ENCODE data around the gene STXBP3. TPM values are rescaled to one million over a fixed set of nuclear protein-coding genes. Genes with fewer than 3 reads are reported as not detected.

STXBP3 gene
- total and polyA plus RNA-seq, 9 of the 15 experiments (the other 6 are each of a cell fraction or from before 2014, with no cell fraction given): 32.5 to 52.5 (median 39.2) TPM

DNA sequence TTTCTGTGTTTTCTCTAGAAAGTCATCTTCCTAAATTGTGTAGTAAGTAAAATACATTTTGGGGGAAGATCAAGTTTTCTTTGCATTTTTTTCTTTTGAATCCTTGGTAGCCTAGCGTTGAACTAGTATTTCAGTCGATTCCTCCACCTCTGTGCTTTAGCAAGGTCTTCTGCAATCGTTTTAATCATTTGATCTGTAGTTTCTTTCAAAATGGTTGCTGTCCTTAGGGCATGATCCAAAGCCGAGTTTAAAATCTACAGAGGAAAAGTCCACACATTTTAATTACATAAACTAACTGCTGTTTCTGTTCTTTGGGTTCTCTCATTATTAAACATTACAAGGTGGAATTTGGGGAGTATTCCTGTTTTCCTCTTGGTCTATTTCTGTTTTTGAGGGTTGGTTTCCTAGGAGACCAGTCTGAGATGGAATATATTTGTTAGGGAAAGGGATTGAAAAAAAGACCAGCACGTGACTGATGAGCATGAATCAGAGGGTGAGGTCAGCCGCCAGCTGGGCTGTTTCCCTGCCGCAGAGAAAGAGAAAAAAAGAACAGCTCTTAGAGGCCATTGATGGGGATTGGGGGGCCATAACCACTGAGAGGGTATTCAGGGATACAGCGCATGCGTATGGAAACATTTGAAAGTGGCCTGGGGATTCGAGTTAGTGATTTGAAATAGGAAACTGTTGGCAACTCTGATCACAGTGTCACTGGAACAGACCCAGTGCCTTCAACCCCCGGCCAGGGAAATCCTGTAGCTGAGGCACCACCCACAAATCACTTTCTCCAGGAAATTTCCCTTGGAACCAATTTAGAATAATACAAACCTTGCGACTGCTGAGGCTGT, 69.8 kb downstream of the STXBP3 start (continued):
- TF ChIP-seq JUND (IDR thresholded peaks at IDR 0.05; ENCODE audit: borderline replicate concordance, low read depth, low read length): peak; percentile 91
- TF ChIP-seq JUND (tag; IDR thresholded peaks at IDR 0.05; ENCODE audit: borderline replicate concordance, low read depth, low read length): peak; percentile 96; the same call in 2 of the 3 replicates
- TF ChIP-seq, protein P1, sequence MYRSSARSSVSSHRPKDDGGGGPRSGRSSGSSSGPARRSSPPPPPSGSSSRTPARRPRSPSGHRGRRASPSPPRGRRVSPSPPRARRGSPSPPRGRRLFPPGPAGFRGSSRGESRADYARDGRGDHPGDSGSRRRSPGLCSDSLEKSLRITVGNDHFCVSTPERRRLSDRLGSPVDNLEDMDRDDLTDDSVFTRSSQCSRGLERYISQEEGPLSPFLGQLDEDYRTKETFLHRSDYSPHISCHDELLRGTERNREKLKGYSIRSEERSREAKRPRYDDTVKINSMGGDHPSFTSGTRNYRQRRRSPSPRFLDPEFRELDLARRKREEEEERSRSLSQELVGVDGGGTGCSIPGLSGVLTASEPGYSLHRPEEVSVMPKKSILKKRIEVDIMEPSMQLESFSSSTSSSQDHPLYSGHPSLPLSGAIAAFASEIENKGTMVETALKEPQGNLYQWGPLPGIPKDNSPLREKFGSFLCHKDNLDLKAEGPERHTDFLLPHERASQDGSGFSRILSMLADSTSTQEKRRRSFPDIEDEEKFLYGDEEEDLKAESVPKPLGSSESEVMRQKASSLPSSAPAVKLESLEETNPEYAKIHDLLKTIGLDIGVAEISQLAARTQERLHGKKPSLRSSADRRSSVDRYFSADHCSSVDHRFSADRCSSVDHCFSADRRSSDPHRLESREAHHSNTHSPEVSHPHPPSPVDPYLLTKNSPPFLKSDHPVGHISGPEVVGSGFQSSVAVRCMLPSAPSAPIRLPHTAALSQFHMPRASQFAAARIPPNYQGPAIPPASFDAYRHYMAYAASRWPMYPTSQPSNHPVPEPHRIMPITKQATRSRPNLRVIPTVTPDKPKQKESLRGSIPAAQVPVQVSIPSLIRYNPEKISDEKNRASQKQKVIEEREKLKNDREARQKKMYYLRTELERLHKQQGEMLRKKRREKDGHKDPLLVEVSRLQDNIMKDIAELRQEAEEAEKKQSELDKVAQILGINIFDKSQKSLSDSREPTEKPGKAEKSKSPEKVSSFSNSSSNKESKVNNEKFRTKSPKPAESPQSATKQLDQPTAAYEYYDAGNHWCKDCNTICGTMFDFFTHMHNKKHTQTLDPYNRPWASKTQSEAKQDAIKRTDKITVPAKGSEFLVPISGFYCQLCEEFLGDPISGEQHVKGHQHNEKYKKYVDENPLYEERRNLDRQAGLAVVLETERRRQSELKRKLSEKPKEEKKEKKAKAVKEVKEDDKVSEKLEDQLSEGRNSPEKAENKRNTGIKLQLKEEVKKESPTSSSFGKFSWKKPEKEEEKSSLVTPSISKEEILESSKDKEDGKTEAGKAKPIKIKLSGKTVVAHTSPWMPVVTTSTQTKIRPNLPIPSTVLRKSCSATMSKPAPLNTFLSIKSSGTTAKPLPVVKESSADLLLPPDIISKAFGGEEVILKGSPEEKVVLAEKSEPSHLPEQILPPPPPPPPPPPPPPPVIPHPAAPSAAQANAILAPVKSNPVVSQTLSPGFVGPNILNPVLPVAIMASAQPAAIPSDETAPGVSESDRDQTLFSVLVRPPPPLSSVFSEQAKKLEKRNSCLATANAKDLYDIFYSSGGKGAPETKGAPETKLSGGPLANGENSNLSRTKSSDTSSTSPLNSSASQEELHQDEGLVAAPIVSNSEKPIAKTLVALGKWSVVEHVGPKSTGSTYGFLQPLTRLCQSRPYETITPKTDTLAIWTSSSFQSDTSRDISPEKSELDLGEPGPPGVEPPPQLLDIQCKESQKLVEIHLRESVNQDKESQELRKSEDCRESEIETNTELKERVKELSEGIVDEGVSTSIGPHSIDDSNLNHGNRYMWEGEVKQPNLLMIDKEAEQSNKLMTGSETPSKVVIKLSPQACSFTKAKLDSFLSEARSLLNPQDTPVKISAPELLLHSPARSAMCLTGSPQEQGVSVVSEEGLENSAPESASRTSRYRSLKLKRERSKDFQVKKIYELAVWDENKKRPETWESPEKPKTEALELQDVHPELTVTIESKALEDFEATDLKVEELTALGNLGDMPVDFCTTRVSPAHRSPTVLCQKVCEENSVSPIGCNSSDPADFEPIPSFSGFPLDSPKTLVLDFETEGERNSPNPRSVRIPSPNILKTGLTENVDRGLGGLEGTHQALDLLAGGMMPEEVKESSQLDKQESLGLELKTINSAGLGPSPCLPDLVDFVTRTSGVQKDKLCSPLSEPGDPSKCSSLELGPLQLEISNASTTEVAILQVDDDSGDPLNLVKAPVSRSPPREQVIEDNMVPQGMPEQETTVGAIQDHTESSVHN (IDR thresholded peaks at IDR 0.05; ENCODE audit: borderline replicate concordance in 1 of 2, low read depth in 1 of 2): peak in 1 of 2 experiments; percentile 86; a peak in 2 of 4 replicates
